Breast epithelium (tissue), 4 donors: Measurements from ENCODE around the gene BACE2. TPM values are rescaled to one million over a fixed set of nuclear protein-coding genes. Genes with fewer than 3 reads are reported as not detected.
"Not testable (repeated sequence)": the region's sequence is repeated elsewhere in the genome, so short reads cannot be mapped to it uniquely, and the experiment has no call there.

Experiments used
- DNase-seq, 2 donors: peaks; one replicate each; pipeline ENCODE4 v3.0.0-alpha.2; 2019; ENCODE audit warnings: low spot score in 2 of 2
- H3K27ac ChIP-seq, 2 donors: fragments of 200-600 bp; sonication (generic) in 1 of 2; one replicate each; pipeline ENCODE4 v1.5.1; 2016 to 2019; ENCODE audit warnings: mild to moderate bottlenecking in 1 of 2
- H3K27me3 ChIP-seq, 2 donors: fragments of 200-600 bp; sonication (generic) in 1 of 2; one replicate each; pipeline versions ENCODE4 v1.5.1 to v1.6.0; 2017 to 2019; ENCODE audit warnings: control low read depth in 1 of 2, mild to moderate bottlenecking in 1 of 2
- H3K36me3 ChIP-seq: fragments of 200-600 bp; one replicate; pipeline ENCODE4 v1.5.1; 2019
- H3K4me1 ChIP-seq, 2 donors: fragments of 200-600 bp; sonication (generic); one replicate each; pipeline ENCODE4 v1.5.1; 2016 to 2019; ENCODE audit warnings: control low read depth in 1 of 2
- H3K4me3 ChIP-seq, 3 donors: fragments of 200-600 bp; sonication (generic); 1 replicate in 2 of 3; 2 replicates in 1 of 3; pipeline ENCODE4 v1.5.1; 2016 to 2019; ENCODE audit warnings: mild to moderate bottlenecking in 3 of 3, moderate library complexity in 2 of 3
- H3K9me3 ChIP-seq, 2 donors: fragments of 200-600 bp; sonication (generic) in 1 of 2; one replicate each; pipeline ENCODE4 v1.5.1; 2016 to 2019; ENCODE audit warnings: control low read depth in 1 of 2
- CTCF ChIP-seq, 3 donors: fragments of 450-650 bp; IDR thresholded peaks; one replicate each; pipeline ENCODE4 v1.5.1; 2016 to 2017; ENCODE audit warnings: antibody characterized with exemption in 3 of 3, mild to moderate bottlenecking in 3 of 3, moderate library complexity in 3 of 3
- POLR2A ChIP-seq: fragments of 450-650 bp; IDR thresholded peaks from one replicate; pipeline ENCODE4 v1.6.1; 2016; ENCODE audit warnings: antibody characterized with exemption, mild to moderate bottlenecking, moderate library complexity
- POLR2AphosphoS5 ChIP-seq, 3 donors: sonication (generic); formaldehyde crosslinking; IDR thresholded peaks; one replicate each; pipeline ENCODE4 v1.6.1; 2017; ENCODE audit warnings: antibody characterized with exemption in 3 of 3
- intact Hi-C: fragments of 100-400 bp; cut with DNase I; formaldehyde crosslinking; loops from one replicate; pipeline ENCODE4 v1.15.1; 2023; ENCODE audit warnings: low total_unique reads
- total RNA-seq, 3 donors: library from RNA; depleted of rRNA; stranded (reverse); fragments of >200 nt; gene quantifications; one replicate each; pipeline ENCODE4 v1.1.0, GENCODE V29; 2016

The BACE2 gene
- total RNA-seq, 3 donors from 2014 or later: 26.9 to 94.4 (median 67.5) TPM

GRCh38 chr21:41197582-41197981 lies 29.6 kb downstream of the BACE2 start:
- DNase-seq: no peak
- Histone ChIP-seq H3K27me3 (no peaks in the 10 kb centered on the region), H3K27ac (no peak overlapping the region), H3K4me3 (no peak overlapping the region), H3K9me3 (no peaks in the 10 kb centered on the region), H3K4me1 (no peaks in the 10 kb centered on the region), H3K36me3 (no peaks in the 10 kb centered on the region)
- no peak for TF ChIP-seq POLR2AphosphoS5 (IDR thresholded peaks at IDR 0.05)
- TF ChIP-seq CTCF (IDR thresholded peaks at IDR 0.05): no peak
- TF ChIP-seq POLR2A: no peak
- intact Hi-C loops: no loop called here

- H3K4me1 ChIP-seq, H3K4me3 ChIP-seq, intact Hi-C loops, H3K9me3 ChIP-seq, H3K27me3 ChIP-seq, DNase-seq, H3K27ac ChIP-seq, H3K36me3 ChIP-seq: not testable (repeated sequence)
These were observed 30.7 kb downstream of the BACE2 start for GRCh38 chr21:41198647-41199046.

GRCh38 chr21:41199123-41199522 lies 31.2 kb downstream of the BACE2 start:
- Histone ChIP-seq H3K9me3 (no peaks in the 10 kb centered on the region), H3K27me3 (no peaks in the 10 kb centered on the region), H3K4me3 (no peak overlapping the region), H3K4me1 (no peaks in the 10 kb centered on the region), H3K36me3 (no peaks in the 10 kb centered on the region), H3K27ac (no peak overlapping the region)
- intact Hi-C loops: no loop called here
- DNase-seq: no peak
- TF ChIP-seq POLR2A (no peak), POLR2AphosphoS5 (IDR thresholded peaks at IDR 0.05) (no peak), CTCF (IDR thresholded peaks at IDR 0.05) (no peak)

GRCh38 chr21:41199588-41199987 lies 31.6 kb downstream of the BACE2 start:
- no peak for DNase-seq
- no peak for TF ChIP-seq POLR2A
- no peak for TF ChIP-seq CTCF (IDR thresholded peaks at IDR 0.05)
- no peak for TF ChIP-seq POLR2AphosphoS5 (IDR thresholded peaks at IDR 0.05)
- H3K4me3 ChIP-seq: no peak overlapping the region
- H3K27ac ChIP-seq: no peak overlapping the region
- H3K9me3 ChIP-seq: no peaks in the 10 kb centered on the region
- no peaks in the 10 kb centered on the region for H3K36me3 ChIP-seq
- H3K4me1 ChIP-seq: no peaks in the 10 kb centered on the region
- intact Hi-C loops: no loop called here
- H3K27me3 ChIP-seq: no peaks in the 10 kb centered on the region

- intact Hi-C loops: loop anchor here (10.0 kb wide), 1 partner anchor 1373 kb away; no protein-coding TSS in a partner anchor
These were observed 33.4 kb downstream of the BACE2 start for GRCh38 chr21:41201385-41201784.

More at GRCh38 chr21:41201385-41201784, 33.4 kb downstream of the BACE2 start:
- no peak for TF ChIP-seq POLR2A
- TF ChIP-seq CTCF (IDR thresholded peaks at IDR 0.05): no peak
- no peak for TF ChIP-seq POLR2AphosphoS5 (IDR thresholded peaks at IDR 0.05)
- H3K36me3 ChIP-seq: no peaks in the 10 kb centered on the region
- no peaks in the 10 kb centered on the region for H3K9me3 ChIP-seq
- no peaks in the 10 kb centered on the region for H3K27me3 ChIP-seq
- no peak overlapping the region for H3K27ac ChIP-seq
- H3K4me1 ChIP-seq: no peaks in the 10 kb centered on the region
- H3K4me3 ChIP-seq: no peak overlapping the region
- no peak for DNase-seq
